SK-N-SH (cell line): ENCODE measurements around the gene RAB15. TPM values are rescaled to one million over a fixed set of nuclear protein-coding genes. Genes with fewer than 3 reads are reported as not detected.

ENCODE experiments used
- CTCF ChIA-PET: fragments of 300-600, 350-600 bp; formaldehyde crosslinking; extraction: SDS; loops from one replicate; lab custom pipeline; 2021; lab: Yijun Ruan, JAX
- POLR2A ChIA-PET: fragments of 350-600 bp; sonication (Branson Sonifier 250); formaldehyde crosslinking; extraction: SDS; loops from one replicate; lab custom pipeline; 2020; ENCODE audit warnings: antibody characterized with exemption, inconsistent platforms; lab: Yijun Ruan, JAX
- DNase-seq: peaks from one replicate; pipeline ENCODE4 v3.0.0; 2012
- H2AFZ ChIP-seq: fragments of 200-600 bp; sonication (generic); 2 replicates; pipeline ENCODE4 v1.8.1; 2016; ENCODE audit warnings: antibody characterized with exemption, mild to moderate bottlenecking, low read depth
- H3F3A ChIP-seq: fragments of 200-600 bp; sonication (generic); replicated peaks from 2 replicates; pipeline ENCODE3; 2016; ENCODE audit warnings: antibody characterized with exemption, mild to moderate bottlenecking; ENCODE audit not compliant: insufficient read depth
- H3K27ac ChIP-seq, 2 experiments: fragments of 200-500 bp in 1 of 2; fragments of 200-600 bp in 1 of 2; sonication (Bioruptor generic) in 1 of 2; sonication (generic), shearing (Covaris generic) in 1 of 2; 2 replicates each; pipeline versions ENCODE4 v1.5.1 to v1.6.1; 2014 to 2016; ENCODE audit warnings: low read depth in 2 of 2, inconsistent platforms in 1 of 2, low read length in 1 of 2, mild to moderate bottlenecking in 1 of 2, mixed read lengths in 1 of 2
- H3K27me3 ChIP-seq: fragments of 200-600 bp; sonication (generic), shearing (Covaris generic); 2 replicates; pipeline ENCODE4 v1.6.1; 2016; ENCODE audit warnings: mixed run types; ENCODE audit not compliant: insufficient read depth
- H3K36me3 ChIP-seq, 2 experiments: fragments of 200-500 bp in 1 of 2; fragments of 200-600 bp in 1 of 2; sonication (Bioruptor generic) in 1 of 2; sonication (generic) in 1 of 2; replicated peaks in 1 of 2; 2 replicates each; pipeline versions ENCODE3 to v1.5.1; 2014 to 2016; ENCODE audit warnings: low read length in 1 of 2, mild to moderate bottlenecking in 1 of 2; ENCODE audit not compliant: insufficient read depth in 2 of 2, control insufficient read depth in 1 of 2
- H3K4me1 ChIP-seq, 2 experiments: fragments of 200-500 bp in 1 of 2; fragments of 200-600 bp in 1 of 2; sonication (Bioruptor generic) in 1 of 2; sonication (generic), shearing (Covaris generic) in 1 of 2; 2 replicates each; pipeline versions ENCODE4 v1.5.1 to v1.6.1; 2014 to 2016; ENCODE audit warnings: low read depth in 1 of 2, low read length in 1 of 2, mixed run types in 1 of 2; ENCODE audit not compliant: insufficient read depth in 2 of 2, control insufficient read depth in 1 of 2
- H3K4me2 ChIP-seq: fragments of 200-600 bp; sonication (generic), shearing (Covaris generic); 2 replicates; pipeline ENCODE4 v1.6.1; 2017; ENCODE audit warnings: mixed run types
- H3K4me3 ChIP-seq, 2 experiments: fragments of 200-500 bp in 1 of 2; fragments of 200-600 bp in 1 of 2; sonication (Bioruptor generic) in 1 of 2; sonication (generic), shearing (Covaris generic) in 1 of 2; 2 replicates each; pipeline versions ENCODE4 v1.5.1 to v1.8.1; 2014 to 2016; ENCODE audit warnings: low read depth in 2 of 2, inconsistent platforms in 1 of 2, low read length in 1 of 2, mild to moderate bottlenecking in 1 of 2, mixed read lengths in 1 of 2, moderate library complexity in 1 of 2
- H3K79me2 ChIP-seq: fragments of 200-600 bp; sonication (generic); 2 replicates; pipeline ENCODE4 v1.8.1; 2017; ENCODE audit warnings: mild to moderate bottlenecking; ENCODE audit not compliant: insufficient read depth
- H3K9ac ChIP-seq: fragments of 200-600 bp; sonication (generic); 2 replicates; pipeline ENCODE4 v1.6.1; 2017; ENCODE audit warnings: mixed run types
- H3K9me2 ChIP-seq: fragments of 200-600 bp; sonication (generic); 2 replicates; pipeline ENCODE4 v1.6.1; 2017; ENCODE audit warnings: mixed run types
- H3K9me3 ChIP-seq: fragments of 200-600 bp; sonication (generic); 2 replicates; pipeline ENCODE4 v1.6.1; 2017; ENCODE audit warnings: mixed run types, mild to moderate bottlenecking, moderate library complexity
- H4K20me1 ChIP-seq: fragments of 200-600 bp; sonication (generic); 2 replicates; pipeline ENCODE4 v1.6.1; 2017; ENCODE audit warnings: mild to moderate bottlenecking, mixed run types; ENCODE audit not compliant: insufficient read depth
- ELF1 ChIP-seq: IDR thresholded peaks from 2 replicates; pipeline ENCODE4 v1.4.0; 2012
- EP300 ChIP-seq, 2 experiments: IDR thresholded peaks; 2 replicates each; pipeline versions ENCODE4 v1.4.0 to v1.6.1; 2012; ENCODE audit warnings: borderline replicate concordance in 1 of 2, low read depth in 1 of 2, low read length in 1 of 2
- FOSL2 ChIP-seq: IDR thresholded peaks from 2 replicates; pipeline ENCODE4 v1.4.0; 2012; ENCODE audit warnings: low read depth, mild to moderate bottlenecking, moderate library complexity, borderline replicate concordance
- FOXM1 ChIP-seq: IDR thresholded peaks from 2 replicates; pipeline ENCODE4 v1.4.0; 2012; ENCODE audit warnings: low read depth, mild to moderate bottlenecking
- GABPA ChIP-seq: IDR thresholded peaks from 2 replicates; pipeline ENCODE4 v1.4.0; 2012; ENCODE audit warnings: low read depth, mild to moderate bottlenecking
- JUND ChIP-seq: IDR thresholded peaks from 2 replicates; pipeline ENCODE4 v1.4.0; 2012
- MEF2A ChIP-seq: IDR thresholded peaks from 2 replicates; pipeline ENCODE4 v1.4.0; 2012; ENCODE audit warnings: low read depth, borderline replicate concordance
- NFIC ChIP-seq: IDR thresholded peaks from 2 replicates; pipeline ENCODE4 v1.4.0; 2012; ENCODE audit warnings: borderline replicate concordance
- NRF1 ChIP-seq: IDR thresholded peaks from 2 replicates; pipeline ENCODE4 v1.6.1; 2012; ENCODE audit warnings: low read depth, mild to moderate bottlenecking, low read length
- RXRA ChIP-seq: IDR thresholded peaks from 2 replicates; pipeline ENCODE4 v1.4.0; 2012; ENCODE audit warnings: low read depth, mild to moderate bottlenecking, borderline replicate concordance
- SIN3A ChIP-seq: IDR thresholded peaks from 2 replicates; pipeline ENCODE4 v1.6.1; 2012; ENCODE audit warnings: low read depth, mild to moderate bottlenecking, low read length, moderate library complexity, borderline replicate concordance
- TAF1 ChIP-seq: IDR thresholded peaks from 2 replicates; pipeline ENCODE4 v1.6.1; 2012; ENCODE audit warnings: low read depth, mild to moderate bottlenecking, low read length, moderate library complexity, borderline replicate concordance
- TCF12 ChIP-seq: IDR thresholded peaks from 2 replicates; pipeline ENCODE4 v1.4.0; 2012
- TEAD4 ChIP-seq: IDR thresholded peaks from 2 replicates; pipeline ENCODE4 v1.4.0; 2012; ENCODE audit warnings: mild to moderate bottlenecking, borderline replicate concordance; ENCODE audit not compliant: insufficient read depth
- YY1 ChIP-seq: IDR thresholded peaks from 2 replicates; pipeline ENCODE4 v1.4.0; 2012; ENCODE audit warnings: low read depth, mild to moderate bottlenecking
- WGBS: methylation state at CpG from one replicate; pipeline ENCODE4 v1.1.6; 2017; ENCODE audit warnings: low lambda C conversion rate; 5-methylcytosine and 5-hydroxymethylcytosine counted together
- polyA plus RNA-seq, 3 experiments: library from polyadenylated mRNA; depleted of rRNA; stranded (reverse); fragments of >200 nt; gene quantifications; 2 replicates each; pipeline ENCODE4 v1.2.3, GENCODE V29; 2012
- TF ChIP-seq, protein P1 (sequence below): fragments of 150-350 bp; IDR thresholded peaks from 2 replicates; pipeline ENCODE4 v1.6.1; 2017; ENCODE audit warnings: antibody characterized with exemption, low read length, low read depth, borderline replicate concordance
- TF ChIP-seq, protein P2 (sequence below): IDR thresholded peaks from 2 replicates; pipeline ENCODE4 v1.6.1; 2012; ENCODE audit warnings: mild to moderate bottlenecking, low read depth, low read length, moderate library complexity
- TF ChIP-seq, protein P3 (sequence below): IDR thresholded peaks from 2 replicates; pipeline ENCODE4 v1.4.0; 2012; ENCODE audit warnings: low read depth, borderline replicate concordance
- TF ChIP-seq, protein P4 (sequence below): fragments of 200-600 bp; sonication (generic); IDR thresholded peaks from 2 replicates; pipeline ENCODE4 v1.6.1; 2017; ENCODE audit warnings: antibody characterized with exemption, mild to moderate bottlenecking, moderate library complexity
- TF ChIP-seq, protein P5 (sequence below): IDR thresholded peaks from 2 replicates; pipeline ENCODE4 v1.4.0; 2012; ENCODE audit warnings: low read depth

The RAB15 gene
- polyA plus RNA-seq, 1 of the 3 experiments (the other 2 are of a cell fraction) = 14.2 TPM

DNA sequence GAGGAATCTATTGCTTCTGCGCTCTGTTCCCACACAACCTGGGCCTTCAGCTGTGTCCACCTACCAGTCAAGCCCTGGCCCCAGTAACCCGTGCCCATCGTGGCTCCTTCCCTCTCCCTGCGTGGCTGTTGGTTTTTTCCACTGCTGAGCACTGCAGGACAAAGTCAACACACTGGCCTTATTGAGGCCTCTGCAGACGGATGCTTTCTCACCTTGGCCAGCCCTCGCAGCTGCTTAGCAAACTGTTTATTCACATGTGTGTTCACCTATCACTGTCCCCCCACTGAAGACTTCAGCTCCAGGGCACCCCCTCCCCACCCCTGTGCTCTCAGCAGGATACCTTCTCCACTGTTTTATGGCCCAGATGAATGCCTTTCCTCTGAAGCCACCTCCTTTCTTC is 16.8 kb downstream of the RAB15 start:
- Histone ChIP-seq H3K9ac (no peak overlapping the region), H3K4me2 (no peak overlapping the region), H3F3A (no peaks in the 10 kb centered on the region), H3K9me2 (no peaks in the 10 kb centered on the region), H3K27ac (no peak overlapping the region), H3K9me3 (no peaks in the 10 kb centered on the region), H2AFZ (no peak overlapping the region), H4K20me1 (no peaks in the 10 kb centered on the region), H3K4me1 (peaks cover 0 to 37% of the 10 kb centered on the region in 2 experiments; a peak in 2 of 4 replicates), H3K27me3 (no peaks in the 10 kb centered on the region), H3K36me3 (peaks cover 0 to 9% of the 10 kb centered on the region in 2 experiments), H3K79me2 (no peaks in the 10 kb centered on the region), H3K4me3 (no peak overlapping the region)
- CTCF ChIA-PET = no interaction called here
- POLR2A ChIA-PET = no interaction called here
- DNase-seq = no peak
- WGBS = 88% methylated on average over 6 of the region's 6 CpGs
- TF ChIP-seq FOSL2 (no peak), NRF1 (no peak), SIN3A (no peak), MEF2A (no peak), TEAD4 (no peak), RXRA (no peak), NFIC (no peak), GABPA (no peak), YY1 (no peak), TAF1 (no peak), FOXM1 (no peak), TCF12 (no peak), EP300 (IDR thresholded peaks at IDR 0.05; ENCODE audit: borderline replicate concordance in 1 of 2, low read depth in 1 of 2, low read length in 1 of 2) (no peak), JUND (no peak), ELF1 (no peak)
- TF ChIP-seq, protein P1, sequence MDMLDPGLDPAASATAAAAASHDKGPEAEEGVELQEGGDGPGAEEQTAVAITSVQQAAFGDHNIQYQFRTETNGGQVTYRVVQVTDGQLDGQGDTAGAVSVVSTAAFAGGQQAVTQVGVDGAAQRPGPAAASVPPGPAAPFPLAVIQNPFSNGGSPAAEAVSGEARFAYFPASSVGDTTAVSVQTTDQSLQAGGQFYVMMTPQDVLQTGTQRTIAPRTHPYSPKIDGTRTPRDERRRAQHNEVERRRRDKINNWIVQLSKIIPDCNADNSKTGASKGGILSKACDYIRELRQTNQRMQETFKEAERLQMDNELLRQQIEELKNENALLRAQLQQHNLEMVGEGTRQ = no peak
- TF ChIP-seq, protein P2, sequence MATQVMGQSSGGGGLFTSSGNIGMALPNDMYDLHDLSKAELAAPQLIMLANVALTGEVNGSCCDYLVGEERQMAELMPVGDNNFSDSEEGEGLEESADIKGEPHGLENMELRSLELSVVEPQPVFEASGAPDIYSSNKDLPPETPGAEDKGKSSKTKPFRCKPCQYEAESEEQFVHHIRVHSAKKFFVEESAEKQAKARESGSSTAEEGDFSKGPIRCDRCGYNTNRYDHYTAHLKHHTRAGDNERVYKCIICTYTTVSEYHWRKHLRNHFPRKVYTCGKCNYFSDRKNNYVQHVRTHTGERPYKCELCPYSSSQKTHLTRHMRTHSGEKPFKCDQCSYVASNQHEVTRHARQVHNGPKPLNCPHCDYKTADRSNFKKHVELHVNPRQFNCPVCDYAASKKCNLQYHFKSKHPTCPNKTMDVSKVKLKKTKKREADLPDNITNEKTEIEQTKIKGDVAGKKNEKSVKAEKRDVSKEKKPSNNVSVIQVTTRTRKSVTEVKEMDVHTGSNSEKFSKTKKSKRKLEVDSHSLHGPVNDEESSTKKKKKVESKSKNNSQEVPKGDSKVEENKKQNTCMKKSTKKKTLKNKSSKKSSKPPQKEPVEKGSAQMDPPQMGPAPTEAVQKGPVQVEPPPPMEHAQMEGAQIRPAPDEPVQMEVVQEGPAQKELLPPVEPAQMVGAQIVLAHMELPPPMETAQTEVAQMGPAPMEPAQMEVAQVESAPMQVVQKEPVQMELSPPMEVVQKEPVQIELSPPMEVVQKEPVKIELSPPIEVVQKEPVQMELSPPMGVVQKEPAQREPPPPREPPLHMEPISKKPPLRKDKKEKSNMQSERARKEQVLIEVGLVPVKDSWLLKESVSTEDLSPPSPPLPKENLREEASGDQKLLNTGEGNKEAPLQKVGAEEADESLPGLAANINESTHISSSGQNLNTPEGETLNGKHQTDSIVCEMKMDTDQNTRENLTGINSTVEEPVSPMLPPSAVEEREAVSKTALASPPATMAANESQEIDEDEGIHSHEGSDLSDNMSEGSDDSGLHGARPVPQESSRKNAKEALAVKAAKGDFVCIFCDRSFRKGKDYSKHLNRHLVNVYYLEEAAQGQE = no peak
- TF ChIP-seq, protein P3, sequence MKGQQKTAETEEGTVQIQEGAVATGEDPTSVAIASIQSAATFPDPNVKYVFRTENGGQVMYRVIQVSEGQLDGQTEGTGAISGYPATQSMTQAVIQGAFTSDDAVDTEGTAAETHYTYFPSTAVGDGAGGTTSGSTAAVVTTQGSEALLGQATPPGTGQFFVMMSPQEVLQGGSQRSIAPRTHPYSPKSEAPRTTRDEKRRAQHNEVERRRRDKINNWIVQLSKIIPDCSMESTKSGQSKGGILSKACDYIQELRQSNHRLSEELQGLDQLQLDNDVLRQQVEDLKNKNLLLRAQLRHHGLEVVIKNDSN = no peak
- TF ChIP-seq, protein P4, sequence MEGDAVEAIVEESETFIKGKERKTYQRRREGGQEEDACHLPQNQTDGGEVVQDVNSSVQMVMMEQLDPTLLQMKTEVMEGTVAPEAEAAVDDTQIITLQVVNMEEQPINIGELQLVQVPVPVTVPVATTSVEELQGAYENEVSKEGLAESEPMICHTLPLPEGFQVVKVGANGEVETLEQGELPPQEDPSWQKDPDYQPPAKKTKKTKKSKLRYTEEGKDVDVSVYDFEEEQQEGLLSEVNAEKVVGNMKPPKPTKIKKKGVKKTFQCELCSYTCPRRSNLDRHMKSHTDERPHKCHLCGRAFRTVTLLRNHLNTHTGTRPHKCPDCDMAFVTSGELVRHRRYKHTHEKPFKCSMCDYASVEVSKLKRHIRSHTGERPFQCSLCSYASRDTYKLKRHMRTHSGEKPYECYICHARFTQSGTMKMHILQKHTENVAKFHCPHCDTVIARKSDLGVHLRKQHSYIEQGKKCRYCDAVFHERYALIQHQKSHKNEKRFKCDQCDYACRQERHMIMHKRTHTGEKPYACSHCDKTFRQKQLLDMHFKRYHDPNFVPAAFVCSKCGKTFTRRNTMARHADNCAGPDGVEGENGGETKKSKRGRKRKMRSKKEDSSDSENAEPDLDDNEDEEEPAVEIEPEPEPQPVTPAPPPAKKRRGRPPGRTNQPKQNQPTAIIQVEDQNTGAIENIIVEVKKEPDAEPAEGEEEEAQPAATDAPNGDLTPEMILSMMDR = no peak
- TF ChIP-seq, protein P5, sequence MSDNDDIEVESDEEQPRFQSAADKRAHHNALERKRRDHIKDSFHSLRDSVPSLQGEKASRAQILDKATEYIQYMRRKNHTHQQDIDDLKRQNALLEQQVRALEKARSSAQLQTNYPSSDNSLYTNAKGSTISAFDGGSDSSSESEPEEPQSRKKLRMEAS = no peak
